ENCODE data around the gene IKZF2.

The IKZF2 gene

DNA sequence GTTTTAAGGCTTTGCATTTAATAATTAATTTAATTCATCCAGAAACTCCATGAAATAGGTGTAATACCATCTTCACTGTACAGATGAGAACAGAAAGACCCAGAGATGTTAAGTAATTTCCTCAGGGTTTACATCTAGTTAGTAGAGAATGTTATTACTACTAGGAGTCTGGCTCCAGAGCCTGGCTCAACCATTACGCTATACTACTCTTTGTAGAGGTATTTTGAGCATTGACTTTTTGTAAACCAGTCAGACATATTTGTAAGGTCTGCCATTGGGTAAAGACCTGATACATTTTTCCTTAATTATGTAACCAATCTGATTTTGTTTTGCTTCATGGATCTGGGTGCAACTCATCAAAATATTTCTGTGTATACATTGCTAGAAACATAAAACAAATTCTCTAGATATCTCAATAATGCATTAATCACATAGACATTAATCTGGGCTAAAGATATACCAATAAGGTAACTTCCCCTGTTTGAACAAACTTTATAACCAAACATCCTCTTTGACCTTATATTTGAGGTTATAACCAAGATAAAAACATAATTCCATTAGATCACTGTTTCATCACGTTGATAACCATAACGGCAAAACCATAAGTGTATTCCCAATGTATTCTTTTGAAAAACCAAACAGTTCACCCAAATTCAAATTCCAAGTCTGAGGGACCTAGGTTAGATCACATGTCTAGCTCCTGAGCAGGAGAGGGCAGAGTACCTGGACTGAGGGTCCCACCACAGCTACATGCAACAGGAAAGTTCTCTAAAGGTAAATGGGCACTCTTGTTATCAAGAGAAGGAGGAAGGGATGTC, 135.0 kb downstream of the IKZF2 start:
- H3K9me3 ChIP-seq (ENCODE audit: control insufficient read depth, low read length): no peaks in the 10 kb centered on the region
- WGBS, 2 experiments (ENCODE audit: insufficient coverage in 2 of 2): 86 to 100% methylated on average over 2 of the region's 3 CpGs

DNA sequence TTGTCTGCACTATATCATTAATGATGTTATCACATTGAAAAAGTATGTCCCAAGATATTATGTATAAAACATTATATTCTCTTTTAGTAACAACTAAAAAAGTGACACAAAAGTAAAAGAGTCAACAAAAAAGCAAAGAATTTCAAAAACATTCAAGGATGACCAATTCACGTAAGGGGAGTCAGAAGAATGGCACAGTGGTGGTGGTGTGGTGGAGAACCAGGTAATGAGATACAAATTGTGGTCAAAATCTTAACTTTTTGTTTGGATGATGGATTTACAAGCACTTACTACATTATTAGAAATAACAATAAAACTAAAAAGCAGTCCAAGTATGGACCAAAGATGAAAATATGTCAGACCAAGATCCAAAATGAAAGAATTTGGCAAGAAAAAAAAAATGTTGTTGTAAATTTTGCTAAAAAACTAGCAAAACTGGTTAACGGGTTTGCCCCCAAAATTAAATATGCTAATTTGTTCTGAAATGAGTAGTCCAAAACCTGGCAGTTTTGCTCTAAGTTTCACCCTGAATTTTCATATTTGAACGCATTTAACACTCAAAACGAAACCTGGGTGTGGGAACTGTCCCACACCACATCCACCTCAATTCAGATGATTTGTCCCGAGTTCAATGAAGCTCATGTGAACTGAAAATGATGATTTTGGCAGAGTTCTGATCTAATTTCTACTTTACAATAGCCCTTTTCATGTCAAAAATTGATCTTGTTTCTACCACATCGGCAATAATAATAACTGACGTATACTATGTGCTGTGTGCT, 135.8 kb downstream of the IKZF2 start:
- WGBS, 2 experiments (ENCODE audit: insufficient coverage in 2 of 2): 82 to 100% methylated on average over 1 to 3 of the region's 7 CpGs
- Histone ChIP-seq H3K9me3 (ENCODE audit: control insufficient read depth, low read length) (no peaks in the 10 kb centered on the region), H3K27ac (ENCODE audit: low read depth, low read length, severe bottlenecking) (no peak overlapping the region), H3K4me1 (ENCODE audit: control insufficient read depth, insufficient read depth, low read length, poor library complexity, severe bottlenecking) (no peaks in the 10 kb centered on the region), H3K36me3 (ENCODE audit: control insufficient read depth, insufficient read depth, low read length) (no peaks in the 10 kb centered on the region), H3K4me3 (ENCODE audit: extremely low read depth, insufficient read depth, low read length, poor library complexity, severe bottlenecking) (no peak overlapping the region)

More for the DNA sequence above, 135.0 kb downstream of the IKZF2 start:
- Histone ChIP-seq H3K4me3 (ENCODE audit: extremely low read depth, insufficient read depth, low read length, poor library complexity, severe bottlenecking) (no peak overlapping the region), H3K36me3 (ENCODE audit: control insufficient read depth, insufficient read depth, low read length) (no peaks in the 10 kb centered on the region), H3K4me1 (ENCODE audit: control insufficient read depth, insufficient read depth, low read length, poor library complexity, severe bottlenecking) (no peaks in the 10 kb centered on the region), H3K27ac (ENCODE audit: low read depth, low read length, severe bottlenecking) (no peak overlapping the region)

DNA sequence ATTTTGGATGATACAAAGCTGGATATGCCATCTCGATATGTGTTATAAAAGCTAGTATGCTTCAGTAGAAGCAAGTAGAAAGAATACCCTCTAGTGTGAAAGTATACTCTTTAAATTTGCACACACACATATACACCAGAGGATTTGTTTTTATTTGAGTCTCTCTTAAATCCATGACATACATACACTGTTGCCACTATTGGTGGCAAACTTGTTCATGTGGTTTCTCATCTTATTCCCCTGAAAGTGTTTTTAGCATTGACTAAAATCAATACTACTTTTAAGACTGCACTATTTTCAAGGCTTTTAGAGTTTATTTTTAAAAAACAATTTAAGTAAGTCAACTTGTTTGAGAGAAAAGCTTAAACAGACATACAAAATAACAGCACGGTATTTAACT, 137.4 kb downstream of the IKZF2 start:
- Histone ChIP-seq H3K4me1 (ENCODE audit: control insufficient read depth, insufficient read depth, low read length, poor library complexity, severe bottlenecking) (no peaks in the 10 kb centered on the region), H3K27ac (ENCODE audit: low read depth, low read length, severe bottlenecking) (no peak overlapping the region), H3K36me3 (ENCODE audit: control insufficient read depth, insufficient read depth, low read length) (no peaks in the 10 kb centered on the region), H3K4me3 (ENCODE audit: extremely low read depth, insufficient read depth, low read length, poor library complexity, severe bottlenecking) (no peak overlapping the region), H3K9me3 (ENCODE audit: control insufficient read depth, low read length) (no peaks in the 10 kb centered on the region)
- no CpG with 5 or more reads among the region's 2 CpGs for WGBS, 2 experiments (ENCODE audit: insufficient coverage in 2 of 2)

DNA sequence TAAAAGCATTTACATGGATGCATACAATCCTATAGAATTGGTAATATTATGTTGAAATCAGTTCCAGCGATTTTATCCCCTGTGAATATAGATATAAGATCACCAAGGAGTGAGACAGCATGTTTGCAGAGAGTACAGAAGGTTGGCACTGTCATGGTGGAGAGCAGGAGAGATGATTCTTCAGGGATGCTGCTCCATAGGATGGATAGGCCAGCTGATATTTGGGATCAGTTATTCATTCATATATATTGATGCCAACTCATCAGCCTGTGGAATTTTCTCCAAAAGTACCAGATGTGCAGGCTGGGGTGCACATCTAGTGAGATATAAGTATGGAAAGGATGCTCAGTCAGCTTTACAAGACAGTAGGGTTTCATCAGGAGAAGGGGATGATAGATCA, 139.9 kb downstream of the IKZF2 start:
- Histone ChIP-seq H3K27ac (ENCODE audit: low read depth, low read length, severe bottlenecking) (no peak overlapping the region), H3K9me3 (ENCODE audit: control insufficient read depth, low read length) (no peaks in the 10 kb centered on the region), H3K4me3 (ENCODE audit: extremely low read depth, insufficient read depth, low read length, poor library complexity, severe bottlenecking) (no peak overlapping the region), H3K4me1 (ENCODE audit: control insufficient read depth, insufficient read depth, low read length, poor library complexity, severe bottlenecking) (no peaks in the 10 kb centered on the region), H3K36me3 (ENCODE audit: control insufficient read depth, insufficient read depth, low read length) (no peaks in the 10 kb centered on the region)
- WGBS, 2 experiments (ENCODE audit: insufficient coverage in 2 of 2): 100% methylated on average over 1 of the region's 1 CpG; no CpG with 5 or more reads in 1 of the 2 experiments

DNA sequence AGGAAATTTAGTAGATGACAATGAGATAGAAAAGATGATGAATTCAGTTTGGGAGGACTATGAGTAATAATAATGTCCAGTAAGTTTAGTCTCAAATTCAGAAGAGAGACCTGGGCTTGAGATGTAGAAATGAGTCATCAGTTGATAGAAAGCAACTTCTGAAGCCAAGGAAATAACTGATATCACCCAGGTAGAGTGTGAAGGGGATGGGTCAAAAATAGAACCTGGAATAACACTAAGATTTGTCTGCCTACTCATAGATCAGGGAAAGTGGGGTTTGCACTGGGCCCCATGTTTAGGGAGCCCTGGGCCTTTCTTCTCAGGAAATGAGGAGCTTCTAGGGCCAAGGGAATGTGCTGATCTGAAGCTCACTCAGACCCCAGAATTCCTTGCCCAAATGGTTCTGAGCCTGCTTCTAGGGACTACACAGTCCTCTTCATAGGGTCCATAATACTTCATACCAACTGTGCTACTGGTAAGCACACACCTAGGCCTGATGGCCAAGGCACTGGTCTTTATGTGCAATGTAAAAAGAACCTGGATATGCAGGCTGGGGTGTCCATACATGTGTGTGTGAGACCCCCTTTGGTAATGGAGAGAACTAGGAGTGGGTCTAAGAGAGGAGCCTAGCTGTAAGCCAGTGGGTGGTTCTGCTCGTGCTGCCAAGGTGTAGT, 141.2 kb downstream of the IKZF2 start:
- no peaks in the 10 kb centered on the region for H3K9me3 ChIP-seq (ENCODE audit: control insufficient read depth, low read length)
- no peaks in the 10 kb centered on the region for H3K4me1 ChIP-seq (ENCODE audit: control insufficient read depth, insufficient read depth, low read length, poor library complexity, severe bottlenecking)
- H3K4me3 ChIP-seq (ENCODE audit: extremely low read depth, insufficient read depth, low read length, poor library complexity, severe bottlenecking): no peak overlapping the region
- H3K36me3 ChIP-seq (ENCODE audit: control insufficient read depth, insufficient read depth, low read length): no peaks in the 10 kb centered on the region
- no peak overlapping the region for H3K27ac ChIP-seq (ENCODE audit: low read depth, low read length, severe bottlenecking)
- WGBS, 2 experiments (ENCODE audit: insufficient coverage in 2 of 2): 83% methylated on average over 1 of the region's 1 CpG; no CpG with 5 or more reads in 1 of the 2 experiments

DNA sequence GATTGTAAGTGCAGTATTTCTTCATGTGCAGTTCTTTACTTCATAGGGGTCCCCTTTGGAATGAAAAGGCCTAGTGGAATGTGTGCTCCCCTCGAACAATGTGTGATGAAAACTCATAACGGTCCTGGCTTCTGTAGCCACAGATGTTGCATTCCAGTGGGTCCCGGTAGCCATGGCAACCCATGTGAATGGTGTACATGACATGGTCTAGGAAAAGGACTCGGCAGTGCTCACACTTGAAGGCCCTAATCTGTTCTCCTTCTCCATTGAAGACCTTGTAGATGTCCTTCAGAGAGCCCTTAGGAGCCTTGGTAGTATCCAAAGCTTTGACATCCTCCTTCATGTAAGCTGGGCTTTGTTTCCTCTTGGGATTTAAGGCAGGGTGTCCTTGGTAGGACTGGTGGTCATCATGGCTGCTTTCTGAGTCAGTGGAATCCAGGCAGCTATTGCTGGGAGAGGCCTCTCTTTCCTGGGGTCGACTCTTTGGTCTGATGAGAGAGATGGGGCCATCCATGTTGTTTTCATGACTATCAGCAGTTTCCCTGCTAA, 144.0 kb downstream of the IKZF2 start:
- no peaks in the 10 kb centered on the region for H3K9me3 ChIP-seq (ENCODE audit: control insufficient read depth, low read length)
- H3K4me1 ChIP-seq (ENCODE audit: control insufficient read depth, insufficient read depth, low read length, poor library complexity, severe bottlenecking): no peaks in the 10 kb centered on the region
- WGBS, 2 experiments (ENCODE audit: insufficient coverage in 2 of 2): 89 to 95% methylated on average over 4 to 5 of the region's 5 CpGs
- no peak overlapping the region for H3K27ac ChIP-seq (ENCODE audit: low read depth, low read length, severe bottlenecking)
- H3K36me3 ChIP-seq (ENCODE audit: control insufficient read depth, insufficient read depth, low read length): no peaks in the 10 kb centered on the region
- no peak overlapping the region for H3K4me3 ChIP-seq (ENCODE audit: extremely low read depth, insufficient read depth, low read length, poor library complexity, severe bottlenecking)

DNA sequence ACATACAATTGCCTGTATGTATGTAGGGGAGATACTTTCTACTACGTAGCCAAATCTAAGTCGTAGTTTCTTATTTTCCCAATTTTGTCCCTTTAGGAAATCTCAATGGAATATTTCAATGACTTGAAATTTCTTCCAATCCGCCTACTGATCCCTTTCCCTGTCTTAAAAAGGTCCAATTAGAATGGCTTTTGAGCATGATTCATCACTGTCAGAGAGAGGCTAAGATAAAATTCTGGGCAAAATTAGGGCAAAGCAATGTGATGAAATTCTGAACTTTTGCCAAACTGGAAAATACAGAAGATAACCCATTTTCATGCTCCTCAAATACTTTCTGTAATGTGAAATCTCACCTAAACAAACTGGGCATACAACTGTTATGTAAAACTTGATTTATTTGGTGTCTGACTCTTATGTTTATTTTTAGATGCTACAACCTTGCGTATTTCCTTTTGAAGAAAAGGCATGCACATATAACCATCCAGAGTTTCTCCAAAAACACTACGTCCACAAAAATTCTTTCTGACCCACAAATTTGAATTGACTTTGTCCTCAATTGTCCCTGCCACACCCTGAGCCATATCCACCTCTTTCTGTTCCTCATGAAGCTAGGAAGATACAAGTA, 147.1 kb downstream of the IKZF2 start:
- H3K27ac ChIP-seq (ENCODE audit: low read depth, low read length, severe bottlenecking): no peak overlapping the region
- 93 to 100% methylated on average over 3 of the region's 5 CpGs for WGBS, 2 experiments (ENCODE audit: insufficient coverage in 2 of 2)
- no peaks in the 10 kb centered on the region for H3K36me3 ChIP-seq (ENCODE audit: control insufficient read depth, insufficient read depth, low read length)
- H3K4me3 ChIP-seq (ENCODE audit: extremely low read depth, insufficient read depth, low read length, poor library complexity, severe bottlenecking): no peak overlapping the region
- H3K4me1 ChIP-seq (ENCODE audit: control insufficient read depth, insufficient read depth, low read length, poor library complexity, severe bottlenecking): no peaks in the 10 kb centered on the region
- no peaks in the 10 kb centered on the region for H3K9me3 ChIP-seq (ENCODE audit: control insufficient read depth, low read length)

DNA sequence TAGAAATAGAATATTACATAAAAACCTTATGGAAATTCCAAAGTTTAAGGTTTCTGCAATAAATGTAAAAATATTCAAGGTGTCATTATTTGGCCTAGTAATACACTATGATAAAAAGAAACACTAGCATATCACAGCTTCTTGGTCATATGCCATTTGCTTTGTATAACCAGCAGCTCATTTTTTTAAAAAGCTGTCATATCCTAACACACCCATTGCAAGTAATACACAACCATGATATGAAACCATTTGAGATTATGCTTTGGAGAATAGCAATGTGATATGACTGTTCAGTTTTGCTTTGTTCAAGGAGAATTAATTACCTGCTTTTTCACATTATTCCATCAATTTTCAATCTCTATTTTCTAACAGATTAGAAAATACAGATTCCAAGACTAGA, 149.0 kb downstream of the IKZF2 start:
- Histone ChIP-seq H3K4me3 (ENCODE audit: extremely low read depth, insufficient read depth, low read length, poor library complexity, severe bottlenecking) (no peak overlapping the region), H3K27ac (ENCODE audit: low read depth, low read length, severe bottlenecking) (no peak overlapping the region), H3K36me3 (ENCODE audit: control insufficient read depth, insufficient read depth, low read length) (no peaks in the 10 kb centered on the region), H3K4me1 (ENCODE audit: control insufficient read depth, insufficient read depth, low read length, poor library complexity, severe bottlenecking) (no peaks in the 10 kb centered on the region), H3K9me3 (ENCODE audit: control insufficient read depth, low read length) (no peaks in the 10 kb centered on the region)

DNA sequence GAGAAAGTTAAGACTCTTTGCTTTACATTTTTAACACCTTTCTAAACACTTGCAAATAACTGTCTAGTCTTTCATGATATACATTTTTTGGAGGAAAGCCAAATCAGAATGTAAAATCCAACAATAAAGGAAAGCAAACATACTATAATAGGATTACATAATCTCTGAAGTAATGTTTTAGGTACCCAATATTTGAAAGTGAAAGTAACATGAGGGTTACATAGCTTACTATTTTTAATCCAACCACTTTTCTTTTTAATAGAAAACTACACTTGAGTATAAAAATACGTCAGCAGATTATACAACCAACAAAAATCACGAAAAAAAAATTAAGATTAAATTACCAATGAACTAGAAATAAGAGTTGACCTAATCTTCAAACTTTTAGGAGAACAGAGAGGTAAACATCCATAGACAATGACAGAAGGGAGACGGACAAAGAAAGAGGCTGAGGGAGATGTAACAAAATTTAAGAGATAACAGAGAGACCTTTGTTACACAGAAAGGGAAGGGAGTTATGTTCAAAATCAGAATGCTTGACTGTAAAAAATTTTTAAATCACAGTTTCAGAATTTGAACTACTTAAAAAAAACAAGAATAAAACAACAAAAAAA, 150.0 kb downstream of the IKZF2 start:
- no peak overlapping the region for H3K4me3 ChIP-seq (ENCODE audit: extremely low read depth, insufficient read depth, low read length, poor library complexity, severe bottlenecking)
- H3K9me3 ChIP-seq (ENCODE audit: control insufficient read depth, low read length): no peaks in the 10 kb centered on the region
- no peaks in the 10 kb centered on the region for H3K36me3 ChIP-seq (ENCODE audit: control insufficient read depth, insufficient read depth, low read length)
- WGBS, 2 experiments (ENCODE audit: insufficient coverage in 2 of 2): 100% methylated on average over 1 of the region's 3 CpGs; no CpG with 5 or more reads in 1 of the 2 experiments
- no peaks in the 10 kb centered on the region for H3K4me1 ChIP-seq (ENCODE audit: control insufficient read depth, insufficient read depth, low read length, poor library complexity, severe bottlenecking)
- H3K27ac ChIP-seq (ENCODE audit: low read depth, low read length, severe bottlenecking): no peak overlapping the region
